Spleen (tissue), 11 donors: Measurements from ENCODE around the gene CFAP58. TPM values are rescaled to one million over a fixed set of nuclear protein-coding genes. Genes with fewer than 3 reads are reported as not detected.

Source experiments
- DNase-seq: peaks from one replicate; pipeline ENCODE4 v3.0.0-alpha.2; 2020
- H3K27ac ChIP-seq, 8 donors: fragments of 200-600 bp; sonication (generic) in 7 of 8; 1 replicate in 4 of 8; 2 replicates in 4 of 8; pipeline versions ENCODE4 v1.5.0 to v1.8.0; 2016 to 2021; ENCODE audit warnings: inconsistent platforms in 4 of 8, mild to moderate bottlenecking in 4 of 8, moderate library complexity in 1 of 8
- H3K27me3 ChIP-seq, 7 donors: fragments of 200-600 bp; sonication (generic) in 6 of 7; replicated peaks in 1 of 7; 1 replicate in 4 of 7; 2 replicates in 3 of 7; pipeline versions ENCODE4 v1.5.0 to v1.8.0; 2016 to 2021; ENCODE audit warnings: inconsistent platforms in 3 of 7, mild to moderate bottlenecking in 1 of 7
- H3K36me3 ChIP-seq, 6 donors: fragments of 200-600 bp; sonication (generic) in 5 of 6; 1 replicate in 4 of 6; 2 replicates in 2 of 6; pipeline versions ENCODE4 v1.5.0 to v1.8.0; 2016 to 2021; ENCODE audit warnings: inconsistent platforms in 2 of 6
- H3K4me1 ChIP-seq, 6 donors: fragments of 200-600 bp; sonication (generic) in 5 of 6; 1 replicate in 3 of 6; 2 replicates in 3 of 6; pipeline versions ENCODE4 v1.5.0 to v1.8.0; 2016 to 2021; ENCODE audit warnings: inconsistent platforms in 3 of 6
- H3K4me3 ChIP-seq, 8 donors: fragments of 200-600 bp; sonication (generic) in 7 of 8; 1 replicate in 4 of 8; 2 replicates in 4 of 8; pipeline versions ENCODE4 v1.5.0 to v1.8.0; 2016 to 2021; ENCODE audit warnings: inconsistent platforms in 4 of 8, mild to moderate bottlenecking in 4 of 8, moderate library complexity in 2 of 8
- H3K9me3 ChIP-seq, 8 donors: fragments of 200-600 bp; sonication (generic) in 7 of 8; 1 replicate in 4 of 8; 2 replicates in 4 of 8; pipeline versions ENCODE4 v1.5.0 to v1.8.0; 2016 to 2021; ENCODE audit warnings: inconsistent platforms in 4 of 8
- POLR2A ChIP-seq, 3 donors: fragments of 450-650 bp; IDR thresholded peaks; one replicate each; pipeline ENCODE4 v1.5.1; 2017; ENCODE audit warnings: antibody characterized with exemption in 3 of 3, mild to moderate bottlenecking in 1 of 3
- POLR2AphosphoS5 ChIP-seq, 3 donors: sonication (generic); formaldehyde crosslinking; IDR thresholded peaks; one replicate each; pipeline ENCODE4 v1.5.1; 2017; ENCODE audit warnings: antibody characterized with exemption in 3 of 3
- WGBS, 5 donors: extraction: QIAGEN DNeasy Blood & Tissue Kit in 3 of 5; methylation state at CpG; one replicate each; pipeline versions ENCODE4 v1.1.5 to v1.1.7; 2013 to 2018; 5-methylcytosine and 5-hydroxymethylcytosine counted together
- intact Hi-C: fragments of 100-400 bp; cut with DNase I; formaldehyde crosslinking; loops from one replicate; pipeline ENCODE4 v1.15.0; 2023; ENCODE audit warnings: low total_unique reads
- polyA plus RNA-seq, 3 donors: library from polyadenylated mRNA; stranded (reverse); fragments of 200-250 nt; gene quantifications; one replicate each; pipeline ENCODE4 v1.2.1, GENCODE V29; 2013
- total RNA-seq, 7 donors: library from RNA; depleted of rRNA in 3 of 7; stranded (reverse); fragments of >200 nt in 3 of 7; fragmentation: NEBNext Ultra II Directional in 4 of 7; extraction: Animal tissue kit (Norgen Biotek cat#: 25700) in 4 of 7; gene quantifications; one replicate each; pipeline versions ENCODE4 v1.1.0 to v1.2.1, GENCODE V29; 2016 to 2021
- TF ChIP-seq, protein P1 (sequence below), 11 experiments: fragments of 200-600 bp in 7 of 11; fragments of 450-650 bp in 4 of 11; sonication (generic) in 4 of 11; IDR thresholded peaks in 8 of 11; conservative IDR thresholded peaks in 3 of 11; 1 replicate in 7 of 11; 2 replicates in 4 of 11; pipeline versions ENCODE4 v1.4.0 to v1.8.0; 2016 to 2021; ENCODE audit warnings: antibody characterized with exemption in 11 of 11, inconsistent platforms in 4 of 11, mild to moderate bottlenecking in 1 of 11
- donor health status: healthy with polysubstance abuse.
- donor health status: DM: no; HTN: no; CAD: no; lungs with moderate emphysema.
- donor health status: DM: no; HTN: no; CAD: no.
- donor health status: Bipolar disorder and iron deficiency.
- donor health status: healthy.
- donor health status: DM: no; HTN: no; CAD: no.
- donor health status: DM: yes; HTN: yes; CAD: no.

The CFAP58 gene
- total and polyA plus RNA-seq, 10 donors: 0.10 to 1.4 (median 0.42) TPM; not detected in 1

DNA sequence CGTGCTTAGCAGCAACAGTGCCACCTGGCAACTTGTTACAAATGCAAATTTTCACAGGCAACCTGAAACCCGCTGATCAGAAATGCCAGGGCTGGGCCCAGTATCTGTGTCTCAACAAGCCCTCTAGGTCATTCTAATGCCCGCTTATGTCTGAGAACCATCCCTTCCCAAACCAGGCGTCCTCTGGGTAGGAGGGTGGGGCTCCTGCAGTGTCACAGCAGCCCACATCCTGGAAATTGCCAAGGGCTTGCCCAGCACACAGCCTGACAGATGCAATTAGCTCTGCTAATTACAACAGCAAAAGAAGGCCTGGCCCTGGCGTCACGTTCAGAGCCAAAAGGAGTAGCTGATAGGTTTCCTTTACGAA lies 31.2 kb upstream of the CFAP58 start:
- intact Hi-C loops: no loop called here

DNA sequence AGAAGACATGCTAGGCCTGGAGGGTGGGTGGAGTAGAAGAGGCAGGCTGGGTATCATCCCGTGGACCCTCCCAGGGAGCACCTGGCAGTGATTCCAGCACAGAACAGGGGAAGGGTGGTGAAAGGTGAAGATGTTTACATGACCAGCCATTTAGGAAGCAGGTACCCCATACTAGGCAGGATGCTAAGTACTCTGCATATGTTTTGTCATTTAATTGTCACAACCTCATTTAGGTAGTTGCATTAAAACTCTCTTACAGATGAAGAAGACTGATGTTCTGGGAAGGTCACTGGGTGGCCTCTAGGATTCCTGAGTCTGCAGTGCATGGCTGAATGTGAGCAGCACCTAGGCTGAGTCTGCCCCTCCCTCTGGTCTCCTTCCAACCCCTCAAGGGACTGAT lies 30.5 kb upstream of the CFAP58 start:
- Histone ChIP-seq H3K27ac (peak overlapping the region; percentile 68 to 100 (median 86)), H3K9me3 (no peaks in the 10 kb centered on the region), H3K36me3 (peaks cover 0 to 23% (median 0%) of the 10 kb centered on the region in 6 donors), H3K4me1 (peaks cover 86 to 100% (median 99%) of the 10 kb centered on the region in 6 donors), H3K4me3 (peak overlapping the region in 1 of 8 donors; percentile 56), H3K27me3 (no peaks in the 10 kb centered on the region)
- peak; percentile 47 for DNase-seq
- TF ChIP-seq, protein P1, sequence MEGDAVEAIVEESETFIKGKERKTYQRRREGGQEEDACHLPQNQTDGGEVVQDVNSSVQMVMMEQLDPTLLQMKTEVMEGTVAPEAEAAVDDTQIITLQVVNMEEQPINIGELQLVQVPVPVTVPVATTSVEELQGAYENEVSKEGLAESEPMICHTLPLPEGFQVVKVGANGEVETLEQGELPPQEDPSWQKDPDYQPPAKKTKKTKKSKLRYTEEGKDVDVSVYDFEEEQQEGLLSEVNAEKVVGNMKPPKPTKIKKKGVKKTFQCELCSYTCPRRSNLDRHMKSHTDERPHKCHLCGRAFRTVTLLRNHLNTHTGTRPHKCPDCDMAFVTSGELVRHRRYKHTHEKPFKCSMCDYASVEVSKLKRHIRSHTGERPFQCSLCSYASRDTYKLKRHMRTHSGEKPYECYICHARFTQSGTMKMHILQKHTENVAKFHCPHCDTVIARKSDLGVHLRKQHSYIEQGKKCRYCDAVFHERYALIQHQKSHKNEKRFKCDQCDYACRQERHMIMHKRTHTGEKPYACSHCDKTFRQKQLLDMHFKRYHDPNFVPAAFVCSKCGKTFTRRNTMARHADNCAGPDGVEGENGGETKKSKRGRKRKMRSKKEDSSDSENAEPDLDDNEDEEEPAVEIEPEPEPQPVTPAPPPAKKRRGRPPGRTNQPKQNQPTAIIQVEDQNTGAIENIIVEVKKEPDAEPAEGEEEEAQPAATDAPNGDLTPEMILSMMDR (IDR thresholded peaks at IDR 0.05 in 8 of 11, conservative IDR thresholded peaks at IDR 0.05 in 3 of 11): no peak
- TF ChIP-seq POLR2A (IDR thresholded peaks at IDR 0.05): no peak
- intact Hi-C loops: no loop called here
- WGBS, 5 donors: 68 to 92% (median 91%) methylated on average over 1 of the region's 1 CpG

More for the DNA sequence above, 31.2 kb upstream of the CFAP58 start:
- peak overlapping the region in 1 of 8 donors; percentile 56 for H3K4me3 ChIP-seq
- peak overlapping the region; percentile 68 to 100 (median 86) for H3K27ac ChIP-seq
- DNase-seq: peak; percentile 88
- TF ChIP-seq, protein P1 (IDR thresholded peaks at IDR 0.05 in 8 of 11, conservative IDR thresholded peaks at IDR 0.05 in 3 of 11): no peak
- TF ChIP-seq POLR2AphosphoS5 (IDR thresholded peaks at IDR 0.05): peak in 2 of 3 donors; percentile 59 to 72
- TF ChIP-seq POLR2A (IDR thresholded peaks at IDR 0.05): no peak
- H3K9me3 ChIP-seq: no peaks in the 10 kb centered on the region
- peaks cover 82 to 100% (median 99%) of the 10 kb centered on the region in 6 donors for H3K4me1 ChIP-seq
- no peaks in the 10 kb centered on the region for H3K27me3 ChIP-seq
- 18 to 41% (median 22%) methylated on average over 7 of the region's 7 CpGs for WGBS, 5 donors
- peaks cover 0 to 30% (median 0%) of the 10 kb centered on the region in 6 donors for H3K36me3 ChIP-seq

DNA sequence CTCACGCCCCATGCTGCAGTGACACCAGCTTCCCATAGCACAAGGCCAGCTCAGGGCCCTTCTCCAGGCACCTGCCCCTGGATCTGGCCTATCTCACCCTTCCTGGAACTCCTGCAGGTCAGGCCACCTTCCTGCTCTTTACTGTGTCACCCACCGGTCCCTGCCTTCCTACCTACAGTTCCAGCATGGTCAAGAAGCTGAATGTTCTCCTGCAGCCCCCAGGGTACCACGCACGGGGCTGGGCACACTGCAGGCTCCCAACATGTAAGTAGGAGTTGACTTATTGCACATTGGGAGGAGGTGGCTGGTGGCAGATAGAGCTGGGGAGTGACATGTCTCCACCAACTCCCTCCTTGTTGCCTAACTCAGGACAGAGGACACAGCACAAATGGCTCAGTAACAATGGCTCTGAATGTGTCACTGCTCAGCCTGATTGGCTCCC lies 29.9 kb upstream of the CFAP58 start:
- H3K27me3 ChIP-seq: no peaks in the 10 kb centered on the region
- intact Hi-C loops: no loop called here
- H3K36me3 ChIP-seq: peaks cover 0 to 16% (median 0%) of the 10 kb centered on the region in 6 donors
- peak overlapping the region; percentile 68 to 100 (median 86) for H3K27ac ChIP-seq
- peak overlapping the region in 3 of 8 donors; percentile 4 to 56 (median 13) for H3K4me3 ChIP-seq
- peaks cover 88 to 100% (median 99%) of the 10 kb centered on the region in 6 donors for H3K4me1 ChIP-seq
- WGBS, 5 donors: 51 to 89% (median 69%) methylated on average over 4 of the region's 4 CpGs
- peak; percentile 75 for DNase-seq
- no peaks in the 10 kb centered on the region for H3K9me3 ChIP-seq
- TF ChIP-seq POLR2A (IDR thresholded peaks at IDR 0.05) (no peak), POLR2AphosphoS5 (IDR thresholded peaks at IDR 0.05) (no peak)
- TF ChIP-seq, protein P1 (IDR thresholded peaks at IDR 0.05 in 8 of 11, conservative IDR thresholded peaks at IDR 0.05 in 3 of 11): no peak

DNA sequence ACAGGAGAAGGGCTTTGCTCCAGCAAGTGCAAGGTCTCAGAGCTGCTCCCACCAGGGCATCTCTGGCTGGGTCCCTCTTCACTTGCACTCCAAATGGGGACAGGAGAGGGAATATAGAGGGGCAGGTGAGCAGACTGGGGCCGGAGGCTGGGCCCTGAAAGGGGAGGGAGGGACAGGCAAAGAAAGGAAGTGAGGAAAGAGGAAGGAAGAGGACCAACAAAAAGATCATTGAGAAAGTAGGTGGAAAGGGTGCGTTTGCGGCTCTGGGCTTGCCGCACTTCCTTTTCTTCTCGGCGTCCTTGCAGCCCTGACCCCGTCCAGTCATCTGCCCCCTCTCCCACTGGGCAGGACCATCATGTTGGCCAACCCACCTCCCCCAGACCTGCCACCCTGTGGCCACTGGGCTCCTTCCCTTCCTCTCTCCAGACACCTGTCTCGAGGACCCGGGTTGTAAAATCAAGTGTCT lies 29.4 kb upstream of the CFAP58 start:
- 11 to 38% (median 14%) methylated on average over 9 of the region's 9 CpGs for WGBS, 5 donors
- peak; percentile 91 for DNase-seq

More for the DNA sequence above, 29.4 kb upstream of the CFAP58 start:
- H3K36me3 ChIP-seq: peaks cover 0 to 16% (median 0%) of the 10 kb centered on the region in 6 donors
- intact Hi-C loops: no loop called here
- peak overlapping the region in 3 of 8 donors; percentile 4 to 56 (median 13) for H3K4me3 ChIP-seq
- peak overlapping the region; percentile 68 to 100 (median 86) for H3K27ac ChIP-seq
- H3K4me1 ChIP-seq: peaks cover 90 to 100% (median 99%) of the 10 kb centered on the region in 6 donors
- no peaks in the 10 kb centered on the region for H3K9me3 ChIP-seq
- TF ChIP-seq POLR2A (IDR thresholded peaks at IDR 0.05): no peak
- TF ChIP-seq, protein P1 (IDR thresholded peaks at IDR 0.05 in 8 of 11, conservative IDR thresholded peaks at IDR 0.05 in 3 of 11): peak in 4 of 11 experiments; percentile 25 to 49 (median 32)
- TF ChIP-seq POLR2AphosphoS5 (IDR thresholded peaks at IDR 0.05): peak; percentile 56 to 80 (median 72)
- H3K27me3 ChIP-seq: no peaks in the 10 kb centered on the region
